HepG2 (cell line): ENCODE measurements around the gene ELOVL5. TPM values are rescaled to one million over a fixed set of nuclear protein-coding genes. Genes with fewer than 3 reads are reported as not detected.

Experiments used
- ARID5B ChIP-seq: IDR thresholded peaks from 2 replicates; pipeline ENCODE4 v1.4.0; 2020; ENCODE audit warnings: mild to moderate bottlenecking, missing genetic modification reagents
- CBX5 ChIP-seq: sonication (generic); formaldehyde crosslinking; IDR thresholded peaks from 2 replicates; pipeline ENCODE4 v1.4.0; 2020; ENCODE audit warnings: missing genetic modification reagents, borderline replicate concordance
- ELF4 ChIP-seq: sonication (generic); formaldehyde crosslinking; IDR thresholded peaks from 2 replicates; pipeline ENCODE4 v1.5.0; 2020; ENCODE audit warnings: missing genetic modification reagents, mild to moderate bottlenecking, moderate library complexity, borderline replicate concordance
- MBD4 ChIP-seq: IDR thresholded peaks from 2 replicates; pipeline ENCODE4 v1.6.1; 2012; ENCODE audit warnings: low read length, inconsistent platforms, borderline replicate concordance
- MTF1 ChIP-seq: sonication (generic); formaldehyde crosslinking; IDR thresholded peaks from 2 replicates; pipeline ENCODE4 v1.5.0; 2020; ENCODE audit warnings: missing genetic modification reagents
- PPARG ChIP-seq: conservative IDR thresholded peaks from 2 replicates; pipeline ENCODE4 v1.6.1; 2016; ENCODE audit warnings: missing biosample characterization, missing genetic modification reagents
- SOX13 ChIP-seq, 3 experiments: fragments of 450-650 bp in 1 of 3; sonication (generic) in 1 of 3; formaldehyde crosslinking in 1 of 3; IDR thresholded peaks in 2 of 3; conservative IDR thresholded peaks in 1 of 3; 2 replicates each; pipeline versions ENCODE4 v1.5.0 to v1.6.1; 2016 to 2020; ENCODE audit warnings: antibody characterized with exemption in 1 of 3, mild to moderate bottlenecking in 1 of 3, missing compliant biosample characterization in 1 of 3, missing genetic modification reagents in 1 of 3, moderate library complexity in 1 of 3
- TBX2 ChIP-seq: sonication (generic); formaldehyde crosslinking; IDR thresholded peaks from 2 replicates; pipeline ENCODE4 v1.5.0; 2020; ENCODE audit warnings: missing genetic modification reagents, mild to moderate bottlenecking, borderline replicate concordance
- TFE3 ChIP-seq: IDR thresholded peaks from 2 replicates; pipeline ENCODE4 v1.6.1; 2016
- TOPORS ChIP-seq: sonication (generic); formaldehyde crosslinking; IDR thresholded peaks from 2 replicates; pipeline ENCODE4 v1.8.0; 2023; ENCODE audit warnings: mild to moderate bottlenecking, missing genetic modification reagents
- ZBTB10 ChIP-seq: sonication (generic); formaldehyde crosslinking; IDR thresholded peaks from 2 replicates; pipeline ENCODE4 v1.4.0; 2020; ENCODE audit warnings: missing genetic modification reagents, borderline replicate concordance
- ZBTB26 ChIP-seq: IDR thresholded peaks from 2 replicates; pipeline ENCODE4 v1.6.1; 2016; ENCODE audit warnings: missing compliant biosample characterization, missing genetic modification reagents, borderline replicate concordance
- ZFP90 ChIP-seq: sonication (generic); formaldehyde crosslinking; IDR thresholded peaks from 2 replicates; pipeline ENCODE4 v1.8.0; 2022; ENCODE audit warnings: missing genetic modification reagents, mild to moderate bottlenecking, inconsistent platforms, borderline replicate concordance
- ZKSCAN5 ChIP-seq: sonication (generic); formaldehyde crosslinking; IDR thresholded peaks from 2 replicates; pipeline ENCODE4 v1.5.1; 2020; ENCODE audit warnings: mild to moderate bottlenecking, missing genetic modification reagents
- ZNF276 ChIP-seq: sonication (generic); formaldehyde crosslinking; IDR thresholded peaks from 2 replicates; pipeline ENCODE4 v1.4.0; 2020; ENCODE audit warnings: mild to moderate bottlenecking, low read depth, missing genetic modification reagents
- ZNF335 ChIP-seq: sonication (generic); formaldehyde crosslinking; IDR thresholded peaks from 2 replicates; pipeline ENCODE4 v1.4.0; 2020; ENCODE audit warnings: missing genetic modification reagents
- ZNF451 ChIP-seq: sonication (generic); formaldehyde crosslinking; IDR thresholded peaks from 2 replicates; pipeline ENCODE4 v1.5.0; 2020; ENCODE audit warnings: mild to moderate bottlenecking, missing genetic modification reagents
- ZNF616 ChIP-seq: sonication (generic); formaldehyde crosslinking; IDR thresholded peaks from 2 replicates; pipeline ENCODE4 v1.5.0; 2020; ENCODE audit warnings: low read depth, mild to moderate bottlenecking, missing genetic modification reagents
- polyA plus RNA-seq, 8 experiments: library from polyadenylated mRNA; depleted of rRNA in 3 of 8; stranded (reverse) in 7 of 8; unstranded in 1 of 8; fragments of >200 nt; fragmentation: Illumina TruSeq in 4 of 8; extraction: Trizol in 4 of 8; gene quantifications; 2 replicates each; pipeline versions ENCODE4 v1.2.1 to v1.2.3, GENCODE V29; 2011 to 2016; ENCODE audit warnings: low read depth in 4 of 8, missing spikeins in 1 of 8, mixed read lengths in 1 of 8; ENCODE audit not compliant: insufficient read depth in 1 of 8
- total RNA-seq, 5 experiments: library from RNA; depleted of rRNA; stranded (reverse); fragments of >200 nt; fragmentation: Illumina TruSeq; extraction: Trizol; gene quantifications; 2 replicates each; pipeline ENCODE4 v1.2.3, GENCODE V29; 2016; ENCODE audit warnings: low read depth in 1 of 5

The ELOVL5 gene
- total and polyA plus RNA-seq, 2 of the 13 experiments (the other 11 are each of a cell fraction or from before 2014, with no cell fraction given), result 50.1 to 72.4 TPM

GRCh38 chr6:53321701-53322100 lies 27.0 kb downstream of the ELOVL5 start (continued):
- TF ChIP-seq TFE3 (no peak), TOPORS (no peak), ZBTB26 (CRISPR knock-in tag) (no peak), TBX2 (CRISPR knock-in tag) (peak; percentile 45; the same call in 1 of the 2 replicates), ZNF451 (CRISPR knock-in tag) (no peak), ELF4 (CRISPR knock-in tag) (no peak), ARID5B (peak; percentile 89), SOX13 (IDR thresholded peaks at IDR 0.05) (0 out of 2 replicates have a peak, but pooled peaks have one; percentile 15), SOX13 (CRISPR knock-in tag; conservative IDR thresholded peaks at IDR 0.05 in 1 of 2, IDR thresholded peaks at IDR 0.05 in 1 of 2) (peak in 1 of 2 experiments; percentile 80; a peak in 1 of 4 replicates), ZNF616 (CRISPR knock-in tag) (no peak), MTF1 (CRISPR knock-in tag) (no peak), PPARG (CRISPR knock-in tag) (peak; percentile 60), ZBTB10 (CRISPR knock-in tag) (no peak), ZNF276 (CRISPR knock-in tag) (no peak), ZKSCAN5 (CRISPR knock-in tag) (no peak), CBX5 (CRISPR knock-in tag) (no peak), ZNF335 (no peak), ZFP90 (CRISPR knock-in tag) (no peak), MBD4 (no peak)
